ENCODE measurements around the gene BBS7. TPM values are rescaled to one million over a fixed set of nuclear protein-coding genes. Genes with fewer than 3 reads are reported as not detected.

Gene BBS7
- total and polyA plus RNA-seq, 2 donors (not counting 1 experiment from before 2014, with no cell fraction given) = 22.5 to 22.7 TPM

DNA sequence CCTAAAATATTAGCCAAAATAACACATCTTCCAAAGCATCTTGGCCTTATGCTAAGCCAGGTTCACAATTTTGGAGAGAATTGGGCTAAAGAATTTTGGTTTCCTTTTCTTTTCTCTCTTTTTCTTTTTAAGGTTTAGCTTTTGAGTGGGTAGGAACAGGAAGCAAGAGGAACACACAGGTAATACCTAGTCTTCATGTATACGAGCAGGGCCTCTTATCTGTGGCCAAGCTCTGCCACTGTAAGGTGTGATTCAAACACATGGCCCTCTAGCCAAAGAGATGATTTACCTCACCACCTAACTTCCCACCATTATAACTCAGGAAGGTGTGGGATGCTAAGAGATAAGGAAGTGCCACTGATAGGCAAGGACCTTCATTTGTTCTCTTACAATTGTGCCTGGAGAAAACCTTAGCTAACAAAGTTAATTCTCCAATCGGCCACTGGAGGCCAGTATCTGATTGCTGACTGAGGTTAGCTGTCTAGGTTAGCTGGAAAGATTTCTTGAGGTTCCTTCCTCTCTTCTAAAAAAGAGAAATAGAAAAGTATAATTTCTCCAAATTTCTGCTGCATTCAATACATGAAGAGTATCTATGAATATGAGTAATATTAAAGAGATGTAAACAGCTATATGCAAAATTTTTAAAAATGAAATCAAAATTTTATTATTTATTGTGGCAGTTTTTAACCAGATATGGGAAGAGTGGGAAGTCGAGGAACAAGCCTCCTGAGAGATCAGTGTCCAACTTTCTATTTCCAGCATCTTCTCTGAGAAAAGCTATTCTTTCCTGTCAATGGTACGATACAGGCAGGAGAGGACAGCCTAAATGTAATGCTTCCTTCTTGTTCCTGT is 30.1 kb upstream of the BBS7 start:
- H3K9ac ChIP-seq (ENCODE audit: insufficient read depth, low read length) = no peak overlapping the region
- H3K36me3 ChIP-seq (ENCODE audit: control insufficient read depth, insufficient read depth, low read length) = no peaks in the 10 kb centered on the region
- TF ChIP-seq, protein P1, sequence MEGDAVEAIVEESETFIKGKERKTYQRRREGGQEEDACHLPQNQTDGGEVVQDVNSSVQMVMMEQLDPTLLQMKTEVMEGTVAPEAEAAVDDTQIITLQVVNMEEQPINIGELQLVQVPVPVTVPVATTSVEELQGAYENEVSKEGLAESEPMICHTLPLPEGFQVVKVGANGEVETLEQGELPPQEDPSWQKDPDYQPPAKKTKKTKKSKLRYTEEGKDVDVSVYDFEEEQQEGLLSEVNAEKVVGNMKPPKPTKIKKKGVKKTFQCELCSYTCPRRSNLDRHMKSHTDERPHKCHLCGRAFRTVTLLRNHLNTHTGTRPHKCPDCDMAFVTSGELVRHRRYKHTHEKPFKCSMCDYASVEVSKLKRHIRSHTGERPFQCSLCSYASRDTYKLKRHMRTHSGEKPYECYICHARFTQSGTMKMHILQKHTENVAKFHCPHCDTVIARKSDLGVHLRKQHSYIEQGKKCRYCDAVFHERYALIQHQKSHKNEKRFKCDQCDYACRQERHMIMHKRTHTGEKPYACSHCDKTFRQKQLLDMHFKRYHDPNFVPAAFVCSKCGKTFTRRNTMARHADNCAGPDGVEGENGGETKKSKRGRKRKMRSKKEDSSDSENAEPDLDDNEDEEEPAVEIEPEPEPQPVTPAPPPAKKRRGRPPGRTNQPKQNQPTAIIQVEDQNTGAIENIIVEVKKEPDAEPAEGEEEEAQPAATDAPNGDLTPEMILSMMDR (conservative IDR thresholded peaks at IDR 0.05 in 1 of 2, IDR thresholded peaks at IDR 0.05 in 1 of 2; ENCODE audit: low read depth in 1 of 2, low read length in 2 of 2) = peak; percentile 79
- TF ChIP-seq EZH2 (IDR thresholded peaks at IDR 0.05; ENCODE audit: low read length, missing control alignments) = no peak
- H3K4me1 ChIP-seq (ENCODE audit: control insufficient read depth, extremely low read depth, insufficient read depth, low read length) = no peaks in the 10 kb centered on the region
- H4K20me1 ChIP-seq (ENCODE audit: control insufficient read depth, extremely low read depth, insufficient read depth, low read length) = no peaks in the 10 kb centered on the region
- no peak overlapping the region for H3K27ac ChIP-seq (ENCODE audit: insufficient read depth, low read length)
- H3K79me2 ChIP-seq (ENCODE audit: control insufficient read depth, insufficient read depth, low read length) = no peaks in the 10 kb centered on the region
- H3K27me3 ChIP-seq (ENCODE audit: control insufficient read depth, insufficient read depth, low read length) = no peaks in the 10 kb centered on the region
- H3K9me3 ChIP-seq (ENCODE audit: control insufficient read depth, insufficient read depth, low read depth, low read length) = no peaks in the 10 kb centered on the region
- H2AFZ ChIP-seq (ENCODE audit: low read length) = no peak overlapping the region
- H3K4me3 ChIP-seq (replicated peaks in 1 of 4; ENCODE audit: control extremely low read depth in 1 of 4, insufficient read depth in 1 of 4, low read depth in 3 of 4, low read length in 4 of 4) = no peak overlapping the region
- DNase-seq (ENCODE audit: low read depth in 2 of 2) = peak; percentile 40 to 71
- no peak overlapping the region for H3K4me2 ChIP-seq (ENCODE audit: extremely low read depth, insufficient read depth, low read length)

DNA sequence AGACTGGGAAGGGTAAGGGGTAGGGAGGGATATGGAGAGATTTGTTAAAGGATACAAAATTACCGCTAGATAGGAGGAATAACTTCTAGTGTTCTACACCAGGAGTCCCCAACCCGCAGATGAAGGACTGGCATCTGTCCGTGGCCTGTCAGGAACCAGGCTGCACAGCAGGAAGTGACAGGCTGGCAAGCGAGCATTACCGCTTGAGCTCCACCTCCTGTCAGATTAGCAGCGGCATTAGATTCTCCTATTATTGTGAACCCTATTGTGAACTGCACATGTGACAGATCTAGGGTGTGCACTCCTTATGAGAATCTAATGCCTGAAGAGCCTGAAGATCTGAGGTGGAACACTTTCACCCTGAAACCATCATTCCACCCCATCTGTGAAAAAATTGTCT is 27.9 kb upstream of the BBS7 start:
- no peaks in the 10 kb centered on the region for H3K27me3 ChIP-seq (ENCODE audit: control insufficient read depth, insufficient read depth, low read length)
- no peak overlapping the region for H2AFZ ChIP-seq (ENCODE audit: low read length)
- H3K4me2 ChIP-seq (ENCODE audit: extremely low read depth, insufficient read depth, low read length) = no peak overlapping the region
- DNase-seq (ENCODE audit: low read depth in 2 of 2) = no peak
- no peak overlapping the region for H3K4me3 ChIP-seq (replicated peaks in 1 of 4; ENCODE audit: control extremely low read depth in 1 of 4, insufficient read depth in 1 of 4, low read depth in 3 of 4, low read length in 4 of 4)
- H3K27ac ChIP-seq (ENCODE audit: insufficient read depth, low read length) = no peak overlapping the region
- no peaks in the 10 kb centered on the region for H3K4me1 ChIP-seq (ENCODE audit: control insufficient read depth, extremely low read depth, insufficient read depth, low read length)
- H3K9ac ChIP-seq (ENCODE audit: insufficient read depth, low read length) = no peak overlapping the region
- no peaks in the 10 kb centered on the region for H3K36me3 ChIP-seq (ENCODE audit: control insufficient read depth, insufficient read depth, low read length)
- H3K9me3 ChIP-seq (ENCODE audit: control insufficient read depth, insufficient read depth, low read depth, low read length) = no peaks in the 10 kb centered on the region
- H3K79me2 ChIP-seq (ENCODE audit: control insufficient read depth, insufficient read depth, low read length) = no peaks in the 10 kb centered on the region
- H4K20me1 ChIP-seq (ENCODE audit: control insufficient read depth, extremely low read depth, insufficient read depth, low read length) = no peaks in the 10 kb centered on the region
- TF ChIP-seq EZH2 (IDR thresholded peaks at IDR 0.05; ENCODE audit: low read length, missing control alignments) = no peak
- TF ChIP-seq, protein P1 (conservative IDR thresholded peaks at IDR 0.05 in 1 of 2, IDR thresholded peaks at IDR 0.05 in 1 of 2; ENCODE audit: low read depth in 1 of 2, low read length in 2 of 2) = no peak

DNA sequence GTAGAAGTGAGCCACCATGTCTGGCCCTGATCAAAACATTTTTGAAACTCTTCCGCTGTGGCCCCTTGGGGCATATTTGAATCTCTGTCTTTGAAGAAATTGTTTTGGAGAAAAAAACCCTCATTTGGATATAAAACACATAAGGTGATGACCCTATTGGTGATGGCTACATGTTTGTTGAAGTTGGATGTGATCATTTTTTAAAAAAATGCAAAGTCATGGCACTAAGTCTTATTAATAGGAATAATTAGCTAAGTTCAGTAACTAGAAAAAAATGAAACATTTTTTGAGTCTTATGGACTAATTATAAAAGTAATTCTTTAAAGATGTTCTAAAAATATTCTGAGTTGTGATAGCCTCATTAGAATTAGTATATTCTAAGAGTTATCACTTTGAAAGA is 17.9 kb upstream of the BBS7 start:
- no peaks in the 10 kb centered on the region for H3K9me3 ChIP-seq (ENCODE audit: control insufficient read depth, insufficient read depth, low read depth, low read length)
- H3K4me1 ChIP-seq (ENCODE audit: control insufficient read depth, extremely low read depth, insufficient read depth, low read length) = no peaks in the 10 kb centered on the region
- no peaks in the 10 kb centered on the region for H4K20me1 ChIP-seq (ENCODE audit: control insufficient read depth, extremely low read depth, insufficient read depth, low read length)
- no peak overlapping the region for H3K4me2 ChIP-seq (ENCODE audit: extremely low read depth, insufficient read depth, low read length)
- no peaks in the 10 kb centered on the region for H3K27me3 ChIP-seq (ENCODE audit: control insufficient read depth, insufficient read depth, low read length)
- no peak for DNase-seq (ENCODE audit: low read depth in 2 of 2)
- no peak overlapping the region for H3K9ac ChIP-seq (ENCODE audit: insufficient read depth, low read length)
- H2AFZ ChIP-seq (ENCODE audit: low read length) = no peak overlapping the region
- H3K79me2 ChIP-seq (ENCODE audit: control insufficient read depth, insufficient read depth, low read length) = no peaks in the 10 kb centered on the region
- H3K36me3 ChIP-seq (ENCODE audit: control insufficient read depth, insufficient read depth, low read length) = no peaks in the 10 kb centered on the region
- no peak for TF ChIP-seq EZH2 (IDR thresholded peaks at IDR 0.05; ENCODE audit: low read length, missing control alignments)
- TF ChIP-seq, protein P1 (conservative IDR thresholded peaks at IDR 0.05 in 1 of 2, IDR thresholded peaks at IDR 0.05 in 1 of 2; ENCODE audit: low read depth in 1 of 2, low read length in 2 of 2) = no peak
- no peak overlapping the region for H3K27ac ChIP-seq (ENCODE audit: insufficient read depth, low read length)
- H3K4me3 ChIP-seq (replicated peaks in 1 of 4; ENCODE audit: control extremely low read depth in 1 of 4, insufficient read depth in 1 of 4, low read depth in 3 of 4, low read length in 4 of 4) = no peak overlapping the region
